Gastrocnemius medialis (tissue), 4 donors: ENCODE results near the gene ZNF565. TPM values are rescaled to one million over a fixed set of nuclear protein-coding genes. Genes with fewer than 3 reads are reported as not detected.
"Not testable (repeated sequence)": the region's sequence is repeated elsewhere in the genome, so short reads cannot be mapped to it uniquely, and the experiment has no call there.

Source experiments
- ATAC-seq, 2 donors: fragments of 150-250 bp; one replicate each; pipeline ENCODE4 v1.9.1; 2016
- DNase-seq, 2 donors: peaks; one replicate each; pipeline ENCODE4 v3.0.0-alpha.2; 2019
- H3K27ac ChIP-seq, 4 donors: fragments of 200-600 bp; sonication (generic); 1 replicate in 1 of 4; 2 replicates in 3 of 4; pipeline ENCODE4 v1.5.1; 2016 to 2018; ENCODE audit warnings: mild to moderate bottlenecking in 2 of 4, moderate library complexity in 1 of 4
- H3K27me3 ChIP-seq, 3 donors: fragments of 200-600 bp; sonication (generic) in 2 of 3; 1 replicate in 1 of 3; 2 replicates in 2 of 3; pipeline versions ENCODE4 v1.5.1 to v1.6.0; 2016 to 2019; ENCODE audit warnings: mild to moderate bottlenecking in 1 of 3, moderate library complexity in 1 of 3
- H3K36me3 ChIP-seq, 2 donors: fragments of 200-600 bp; sonication (generic) in 1 of 2; one replicate each; pipeline ENCODE4 v1.5.1; 2017 to 2018
- H3K4me1 ChIP-seq, 2 donors: fragments of 200-600 bp; sonication (generic) in 1 of 2; one replicate each; pipeline ENCODE4 v1.5.1; 2016 to 2017; ENCODE audit warnings: mild to moderate bottlenecking in 2 of 2
- H3K4me3 ChIP-seq, 4 donors: fragments of 200-600 bp; sonication (generic) in 3 of 4; 1 replicate in 1 of 4; 2 replicates in 3 of 4; pipeline ENCODE4 v1.5.1; 2016 to 2019; ENCODE audit warnings: mild to moderate bottlenecking in 2 of 4
- H3K9me3 ChIP-seq, 3 donors: fragments of 200-600 bp; sonication (generic) in 2 of 3; 1 replicate in 1 of 3; 2 replicates in 2 of 3; pipeline ENCODE4 v1.5.1; 2016 to 2019
- CTCF ChIP-seq, 5 experiments: fragments of 450-650 bp in 3 of 5; fragments of 200-600 bp in 2 of 5; sonication (generic) in 2 of 5; IDR thresholded peaks in 4 of 5; conservative IDR thresholded peaks in 1 of 5; 1 replicate in 4 of 5; 2 replicates in 1 of 5; pipeline ENCODE4 v1.5.1; 2016 to 2019; ENCODE audit warnings: antibody characterized with exemption in 5 of 5, mild to moderate bottlenecking in 3 of 5, moderate library complexity in 3 of 5
- POLR2A ChIP-seq, 2 donors: fragments of 450-650 bp; IDR thresholded peaks; one replicate each; pipeline ENCODE4 v1.6.1; 2017; ENCODE audit warnings: antibody characterized with exemption in 2 of 2, mild to moderate bottlenecking in 2 of 2, moderate library complexity in 2 of 2
- in situ Hi-C, 4 donors: fragments of 200-750 bp; cut with MboI; loops; one replicate each; pipeline versions ENCODE4 v1.15.0 to v1.8.0; 2017; ENCODE audit warnings: low sequenced_read_pairs in 4 of 4
- intact Hi-C: fragments of 100-400 bp; cut with DNase I; formaldehyde crosslinking; loops from one replicate; pipeline ENCODE4 v1.15.1; 2023; ENCODE audit warnings: low total_unique reads
- total RNA-seq, 4 donors: library from RNA; depleted of rRNA; stranded (reverse); fragments of >200 nt; gene quantifications; one replicate each; pipeline versions ENCODE4 v1.1.0 to v1.2.3, GENCODE V29; 2016

ZNF565 gene
- total RNA-seq, 4 donors from 2014 or later, result 1.7 to 5.3 (median 2.3) TPM

DNA sequence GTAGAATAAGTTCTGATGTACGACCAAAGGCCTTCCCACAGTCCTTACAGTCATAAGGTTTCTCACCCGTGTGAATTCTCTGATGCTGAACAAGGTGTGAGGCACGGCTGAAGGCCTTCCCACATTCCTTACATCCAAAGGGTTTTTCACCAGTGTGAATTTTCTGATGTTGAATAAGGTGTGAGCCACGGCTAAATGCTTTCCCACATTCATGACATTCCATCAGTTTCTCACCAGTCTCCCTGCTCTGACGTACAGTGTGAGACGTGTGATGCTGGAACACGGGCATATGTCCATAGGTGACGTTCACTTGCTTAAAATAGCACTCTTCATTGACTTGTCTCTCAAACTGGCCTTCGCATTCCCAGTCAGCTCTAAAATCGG is 31.2 kb downstream of the ZNF565 start:
- intact Hi-C loops, result no loop called here
- Histone ChIP-seq H3K27ac (peak overlapping the region in 2 of 4 donors; percentile 38 to 64), H3K4me3 (no peak overlapping the region), H3K36me3 (peaks cover 0 to 8% of the 10 kb centered on the region in 2 donors), H3K27me3 (no peaks in the 10 kb centered on the region), H3K4me1 (peaks cover 2 to 10% of the 10 kb centered on the region in 2 donors), H3K9me3 (no peaks in the 10 kb centered on the region)
- DNase-seq (peak; percentile 2 to 24), ATAC-seq (peak; percentile 65 to 77)
- TF ChIP-seq POLR2A (IDR thresholded peaks at IDR 0.05) (no peak), CTCF (IDR thresholded peaks at IDR 0.05 in 4 of 5, conservative IDR thresholded peaks at IDR 0.05 in 1 of 5) (no peak)
- in situ Hi-C loops, result no loop called here

- Histone ChIP-seq H3K4me3 (no peak overlapping the region), H3K9me3 (no peaks in the 10 kb centered on the region), H3K27ac (peak overlapping the region in 2 of 4 donors; percentile 38 to 64), H3K4me1 (peaks cover 7 to 15% of the 10 kb centered on the region in 2 donors), H3K36me3 (peaks cover 0 to 8% of the 10 kb centered on the region in 2 donors), H3K27me3 (no peaks in the 10 kb centered on the region)
- DNase-seq, result no peak
- ATAC-seq, result no peak
- TF ChIP-seq CTCF (IDR thresholded peaks at IDR 0.05 in 4 of 5, conservative IDR thresholded peaks at IDR 0.05 in 1 of 5) (no peak), POLR2A (IDR thresholded peaks at IDR 0.05) (no peak)
- intact Hi-C loops (no loop called here), in situ Hi-C loops (no loop called here)
These were observed 31.7 kb downstream of the ZNF565 start for GRCh38 chr19:36182612-36183244.

GRCh38 chr19:36179077-36179476 is 35.4 kb downstream of the ZNF565 start:
- DNase-seq, H3K9me3 ChIP-seq, intact Hi-C loops, in situ Hi-C loops, H3K4me3 ChIP-seq, H3K27ac ChIP-seq, H3K27me3 ChIP-seq, H3K36me3 ChIP-seq, ATAC-seq: not testable (repeated sequence)
- H3K4me1 ChIP-seq, result peaks cover 8 to 16% of the 10 kb centered on the region in 2 donors

GRCh38 chr19:36173846-36174245 is 40.6 kb downstream of the ZNF565 start:
- H3K4me3 ChIP-seq, DNase-seq, H3K36me3 ChIP-seq, H3K9me3 ChIP-seq, intact Hi-C loops, H3K27me3 ChIP-seq, H3K27ac ChIP-seq, ATAC-seq: not testable (repeated sequence)
- H3K4me1 ChIP-seq, result peaks cover 20 to 21% of the 10 kb centered on the region in 2 donors
- in situ Hi-C loops, result loop anchor here in 1 of 4 donors (5.0 kb wide), 2 partner anchors 47 to 112 kb away; no protein-coding TSS in a partner anchor

- no peak for DNase-seq
- H3K27ac ChIP-seq, result no peak overlapping the region
- no peak overlapping the region for H3K4me3 ChIP-seq
These were observed 41.6 kb downstream of the ZNF565 start for GRCh38 chr19:36172852-36173251.

More at GRCh38 chr19:36172852-36173251, 41.6 kb downstream of the ZNF565 start:
- Histone ChIP-seq H3K36me3 (no peaks in the 10 kb centered on the region), H3K9me3 (no peaks in the 10 kb centered on the region), H3K27me3 (no peaks in the 10 kb centered on the region), H3K4me1 (peaks cover 12 to 15% of the 10 kb centered on the region in 2 donors)
- in situ Hi-C loops (loop anchor here in 1 of 4 donors (5.0 kb wide), 2 partner anchors 46 to 111 kb away; no protein-coding TSS in a partner anchor), intact Hi-C loops (no loop called here)
- TF ChIP-seq POLR2A (IDR thresholded peaks at IDR 0.05) (no peak), CTCF (IDR thresholded peaks at IDR 0.05 in 4 of 5, conservative IDR thresholded peaks at IDR 0.05 in 1 of 5) (no peak)
- no peak for ATAC-seq
